Measurements from ENCODE around the gene CSF1.

The CSF1 gene

DNA sequence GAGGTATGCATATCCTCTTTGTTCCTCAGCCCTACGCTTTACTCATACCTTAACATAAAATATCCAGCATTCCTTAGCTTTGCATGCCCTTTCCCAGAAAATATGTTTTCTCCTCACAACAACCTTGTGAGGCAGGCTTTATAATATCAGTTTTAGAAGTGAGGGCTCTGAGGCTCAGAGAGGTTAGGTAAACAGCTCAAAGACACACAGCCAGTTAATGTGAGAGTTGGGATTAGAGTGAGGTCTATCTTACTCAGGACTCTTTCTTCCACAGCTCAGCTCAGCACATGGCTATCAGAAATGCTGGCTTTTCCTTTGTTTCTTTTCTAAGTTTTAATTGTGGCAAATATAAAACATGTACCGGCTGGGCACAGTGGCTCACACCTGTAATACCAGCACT is 27.9 kb downstream of the CSF1 start:
- no peak overlapping the region for H3K4me3 ChIP-seq (ENCODE audit: low read depth, low read length)
- DNase-seq (ENCODE audit: low read depth), result no peak
- no peak for TF ChIP-seq CTCF (IDR thresholded peaks at IDR 0.05; ENCODE audit: low read depth, low read length, missing control alignments)

DNA sequence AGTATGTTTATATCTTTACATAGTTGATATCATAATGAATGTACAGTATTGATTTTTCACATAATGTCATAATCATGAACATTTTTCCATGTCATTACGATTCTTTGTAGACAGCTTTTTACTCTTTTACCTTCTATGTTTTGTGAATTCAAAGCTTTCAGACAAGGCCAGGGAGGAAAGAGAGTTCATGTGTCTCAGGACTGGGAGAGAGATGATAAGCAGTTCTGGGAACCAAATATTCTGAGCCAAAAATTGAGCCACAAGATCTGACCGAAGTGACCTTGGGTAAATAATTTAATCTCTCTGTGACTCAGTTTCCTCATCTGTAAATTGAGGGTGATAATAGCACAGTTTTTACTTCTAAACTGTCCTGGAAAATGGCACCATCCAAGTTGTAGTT is 31.8 kb downstream of the CSF1 start:
- no peak overlapping the region for H3K4me3 ChIP-seq (ENCODE audit: low read depth, low read length)
- TF ChIP-seq CTCF (IDR thresholded peaks at IDR 0.05; ENCODE audit: low read depth, low read length, missing control alignments), result no peak
- no peak for DNase-seq (ENCODE audit: low read depth)

GRCh38 chr1:109944541-109944940 is 33.9 kb downstream of the CSF1 start:
- TF ChIP-seq CTCF (IDR thresholded peaks at IDR 0.05; ENCODE audit: low read depth, low read length, missing control alignments), result no peak
- no peak for DNase-seq (ENCODE audit: low read depth)
- H3K4me3 ChIP-seq (ENCODE audit: low read depth, low read length), result no peak overlapping the region

- TF ChIP-seq CTCF (IDR thresholded peaks at IDR 0.05; ENCODE audit: low read depth, low read length, missing control alignments), result no peak
- no peak overlapping the region for H3K4me3 ChIP-seq (ENCODE audit: low read depth, low read length)
- DNase-seq (ENCODE audit: low read depth), result no peak
Measured at GRCh38 chr1:109946511-109946910, 35.9 kb downstream of the CSF1 start.

DNA sequence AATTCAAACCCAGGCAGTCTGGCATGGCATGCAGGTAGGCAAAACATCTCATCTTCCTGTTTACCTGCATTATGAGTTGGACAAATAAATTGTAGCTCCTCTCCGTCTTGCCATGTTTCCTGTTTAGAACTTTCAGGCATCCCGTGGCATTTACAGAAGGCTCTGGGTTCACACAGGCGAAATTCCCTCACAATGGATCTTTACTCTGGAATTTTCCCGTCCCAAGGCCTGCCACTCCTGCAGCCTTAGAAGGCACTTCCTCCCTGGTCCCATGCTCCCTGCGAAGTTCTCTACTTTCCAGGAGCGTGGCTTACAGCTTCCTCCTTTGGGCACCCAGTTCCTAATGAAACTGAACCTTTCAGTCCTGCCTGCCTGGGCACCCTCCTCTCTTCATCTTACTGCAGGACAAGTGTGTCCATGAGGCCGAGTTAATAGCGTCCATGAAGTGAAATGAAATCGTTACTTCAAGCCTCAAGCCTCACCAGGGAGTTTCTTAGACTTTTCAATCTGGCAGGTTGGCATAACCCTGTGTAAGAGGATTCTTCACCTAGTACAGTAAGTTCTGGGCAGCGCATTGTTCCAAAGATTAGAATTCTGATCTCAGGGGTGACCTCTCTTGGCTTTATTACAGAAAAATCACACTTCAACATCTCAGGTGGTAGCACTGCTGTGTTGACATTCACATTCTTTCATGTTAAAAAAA is 37.1 kb downstream of the CSF1 start:
- H3K4me3 ChIP-seq (ENCODE audit: low read depth, low read length), result no peak overlapping the region
- TF ChIP-seq CTCF (IDR thresholded peaks at IDR 0.05; ENCODE audit: low read depth, low read length, missing control alignments), result no peak
- no peak for DNase-seq (ENCODE audit: low read depth)

GRCh38 chr1:109948285-109948630 is 37.6 kb downstream of the CSF1 start:
- no peak overlapping the region for H3K4me3 ChIP-seq (ENCODE audit: low read depth, low read length)
- TF ChIP-seq CTCF (IDR thresholded peaks at IDR 0.05; ENCODE audit: low read depth, low read length, missing control alignments), result no peak
- no peak for DNase-seq (ENCODE audit: low read depth)

GRCh38 chr1:109950038-109950437 is 39.4 kb downstream of the CSF1 start:
- H3K4me3 ChIP-seq (ENCODE audit: low read depth, low read length), result no peak overlapping the region
- no peak for DNase-seq (ENCODE audit: low read depth)
- TF ChIP-seq CTCF (IDR thresholded peaks at IDR 0.05; ENCODE audit: low read depth, low read length, missing control alignments), result no peak

All from GM12864 (cell line).